HG02610 (cell line): ENCODE results near the gene ATP5PB.
A peak's percentile ranks its signal among the peaks of the same experiment; 100 is the strongest.

Experiments
- ATAC-seq: cut with Tn5 transposase; IDR thresholded peaks from one replicate; pipeline ENCODE4 v1.9.1; 2021; ENCODE audit warnings: mild to moderate bottlenecking, moderate library complexity; ENCODE audit not compliant: unreplicated experiment

Gene ATP5PB

DNA sequence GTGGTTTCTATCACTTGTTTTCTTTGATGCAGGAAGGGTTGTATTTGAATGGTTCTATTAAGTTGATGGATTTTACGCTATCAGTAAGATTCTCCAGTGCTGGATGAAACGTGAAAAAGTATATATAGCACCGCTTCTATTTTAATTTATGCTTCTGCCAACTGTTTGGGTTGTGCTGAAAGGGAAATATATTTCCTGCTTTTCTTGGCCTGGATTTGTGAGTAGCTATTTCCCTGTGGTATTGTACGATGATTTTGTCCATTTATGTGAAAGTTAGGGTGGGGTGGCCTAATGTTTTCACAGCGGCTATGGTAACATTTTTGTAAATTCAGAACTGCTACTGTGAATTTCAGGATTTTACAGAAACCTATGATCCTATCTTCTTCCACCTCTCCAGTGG is 24.8 kb downstream of the ATP5PB start:
- no peak for ATAC-seq

DNA sequence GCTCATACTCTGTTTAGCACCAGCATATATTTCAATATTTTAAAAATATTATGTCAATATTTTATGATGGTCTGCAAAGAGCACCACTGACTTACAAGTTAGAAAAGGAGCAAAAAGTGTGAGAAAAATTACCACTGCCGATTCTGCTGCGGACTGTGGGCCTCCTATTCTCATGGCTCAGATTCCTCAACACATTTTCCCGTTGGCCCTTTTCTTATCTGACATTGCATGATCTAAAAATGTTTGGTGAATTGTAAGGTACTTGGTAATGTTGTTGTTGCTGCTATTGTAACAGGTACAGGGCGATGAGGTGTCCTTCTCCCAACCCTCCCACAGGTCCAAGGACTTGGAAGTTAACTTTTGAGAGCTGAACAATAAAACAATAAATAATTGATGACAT is 25.3 kb downstream of the ATP5PB start:
- ATAC-seq = no peak

- no peak for ATAC-seq
These were observed 26.4 kb downstream of the ATP5PB start for GRCh38 chr1:111475701-111476100.

DNA sequence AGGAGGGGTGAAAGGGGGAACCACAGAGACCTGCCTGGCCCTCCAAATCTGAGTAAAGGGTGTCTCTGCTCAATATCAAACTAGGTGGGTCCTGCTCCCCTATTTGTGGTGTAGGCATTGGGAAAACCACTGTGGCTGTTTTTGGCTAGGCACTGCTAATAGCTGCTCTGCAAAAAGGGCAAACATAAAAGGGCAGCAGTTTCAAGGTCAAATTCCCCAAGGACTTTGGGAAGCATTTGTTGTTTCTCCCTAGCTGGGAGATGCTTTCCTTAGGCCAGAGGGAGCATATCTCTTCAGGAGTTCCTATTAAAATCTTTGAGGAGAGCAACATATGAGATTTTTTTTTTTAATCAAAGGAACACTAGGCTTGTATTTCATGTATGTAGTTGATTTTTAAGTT is 26.9 kb downstream of the ATP5PB start:
- ATAC-seq = no peak

- ATAC-seq = peak; percentile 66
These were observed 27.6 kb downstream of the ATP5PB start for GRCh38 chr1:111476761-111477309.

GRCh38 chr1:111480674-111481073 is 31.4 kb downstream of the ATP5PB start:
- no peak for ATAC-seq

DNA sequence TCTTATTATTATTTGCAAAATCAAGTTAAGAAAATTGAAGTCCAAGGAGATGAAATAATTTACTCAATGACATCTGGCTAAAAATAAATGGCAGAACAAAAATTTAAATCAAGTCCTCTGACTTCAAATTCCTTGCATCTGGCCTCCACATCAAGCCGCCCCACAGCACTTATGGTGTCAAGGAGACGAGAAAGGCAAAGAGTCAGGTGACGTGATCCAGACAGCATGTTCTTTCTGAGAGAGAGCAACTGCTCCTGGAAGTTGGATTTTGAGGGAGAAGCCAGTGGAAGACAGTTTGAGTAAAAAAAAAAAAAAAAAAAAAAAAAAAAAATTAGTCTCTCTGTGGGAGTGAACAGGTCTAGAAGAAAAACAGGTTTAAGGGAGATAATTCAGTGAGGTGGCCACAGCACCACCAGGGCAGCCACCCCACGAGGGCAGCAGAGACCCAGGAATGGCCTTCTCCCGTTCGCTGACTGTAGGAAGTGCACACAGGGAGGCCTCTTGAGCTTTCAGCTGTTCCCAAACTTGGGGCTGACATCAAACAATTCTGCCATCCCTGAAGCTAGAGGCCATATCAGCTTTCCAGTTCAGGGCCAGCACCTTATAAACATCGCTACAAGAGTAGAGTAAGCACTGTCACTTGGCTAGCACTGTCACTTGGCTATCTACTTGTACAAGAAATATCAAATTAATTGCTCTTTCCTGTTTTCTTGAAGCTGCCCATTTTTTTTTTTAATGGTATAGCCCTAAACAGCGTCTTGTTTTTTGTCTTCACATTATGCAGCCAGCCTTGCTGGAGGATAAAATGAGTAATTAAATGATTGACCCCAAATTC is 32.3 kb downstream of the ATP5PB start:
- peak; percentile 51 for ATAC-seq

DNA sequence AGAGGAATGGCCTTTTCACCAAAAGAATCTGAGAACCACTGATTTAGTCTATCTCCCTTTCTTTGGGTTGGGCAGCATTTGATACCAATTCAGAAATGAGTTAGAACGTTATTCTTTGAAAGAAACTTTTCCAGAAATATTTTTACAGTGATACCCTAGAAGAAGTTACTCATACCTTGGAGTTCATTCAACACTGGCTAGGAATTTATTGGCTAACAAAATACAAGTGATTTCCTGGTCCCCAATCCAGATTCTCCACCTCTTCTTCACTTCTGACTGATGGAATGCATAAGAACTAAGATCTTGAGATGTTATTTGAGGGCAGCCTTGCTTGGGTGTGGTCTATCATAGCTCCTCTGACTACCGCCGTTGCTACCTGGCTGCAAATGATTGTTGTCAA is 33.9 kb downstream of the ATP5PB start:
- no peak for ATAC-seq

DNA sequence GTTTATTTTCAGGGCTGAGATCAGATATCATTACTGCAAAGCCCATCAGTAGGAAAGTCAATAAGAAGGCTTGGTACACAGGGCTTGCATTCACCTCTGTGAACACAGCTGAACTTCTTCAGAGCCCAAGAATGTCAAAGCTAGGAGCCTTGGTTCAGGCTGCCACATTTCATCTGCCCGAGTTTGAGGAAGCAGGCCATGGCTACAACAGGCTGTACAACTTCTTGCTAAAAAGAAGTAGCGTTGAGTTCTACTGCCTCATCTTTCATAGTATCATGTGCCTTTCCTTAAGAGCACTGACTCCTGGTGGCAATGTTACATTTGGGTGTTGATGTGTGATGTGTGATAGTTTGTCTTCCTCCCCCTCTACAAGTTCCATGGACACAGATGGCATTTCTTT is 34.6 kb downstream of the ATP5PB start:
- no peak for ATAC-seq

DNA sequence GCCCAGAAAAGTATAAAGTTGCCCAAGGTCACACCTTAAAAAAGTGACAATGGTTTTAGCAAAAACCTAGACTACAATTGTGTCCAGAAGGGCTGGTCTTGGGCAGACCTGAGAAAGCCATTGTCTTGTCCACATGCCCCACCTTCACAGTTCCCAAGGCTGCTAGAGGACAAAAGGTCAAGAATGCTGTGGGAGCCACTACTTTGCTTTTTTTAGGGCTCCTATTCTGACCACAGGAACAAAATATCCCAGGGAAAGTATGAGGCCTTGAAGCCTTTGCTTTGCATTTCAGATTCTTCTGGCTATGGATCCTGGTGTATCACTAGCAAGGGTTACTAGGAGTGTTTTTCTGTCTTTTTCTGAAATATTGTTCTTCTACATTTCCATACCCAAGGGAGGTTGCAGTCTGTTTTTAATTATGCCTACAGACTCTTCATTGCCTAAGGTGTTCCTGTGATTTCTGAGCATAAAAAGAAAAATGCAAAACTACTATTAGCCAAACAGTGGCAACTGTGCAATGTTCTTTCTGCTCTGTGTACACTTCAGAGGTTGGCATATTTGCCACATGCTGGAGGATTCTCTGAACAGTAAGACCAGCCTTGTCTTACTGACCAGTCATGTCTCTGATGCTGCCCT is 35.2 kb downstream of the ATP5PB start:
- no peak for ATAC-seq

DNA sequence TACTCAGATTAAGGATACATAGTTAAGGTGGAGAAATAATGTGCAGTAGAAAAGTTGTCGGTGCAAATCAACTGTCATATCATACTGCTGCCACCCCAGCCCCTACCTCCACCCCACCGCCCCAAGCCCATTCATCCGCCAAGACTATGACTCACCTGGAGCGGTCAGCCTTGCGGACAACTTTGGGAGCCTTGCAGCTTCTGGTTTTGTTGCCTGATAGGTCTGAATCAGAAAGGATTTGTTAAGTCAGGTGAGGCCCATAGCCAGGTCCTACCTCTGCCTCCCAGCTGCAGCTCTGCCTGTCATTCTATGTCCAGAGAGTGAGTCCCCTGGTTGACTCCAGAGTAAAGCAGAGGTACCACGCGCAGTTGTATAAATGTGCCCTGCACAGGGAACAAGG is 37.2 kb downstream of the ATP5PB start:
- ATAC-seq = no peak

DNA sequence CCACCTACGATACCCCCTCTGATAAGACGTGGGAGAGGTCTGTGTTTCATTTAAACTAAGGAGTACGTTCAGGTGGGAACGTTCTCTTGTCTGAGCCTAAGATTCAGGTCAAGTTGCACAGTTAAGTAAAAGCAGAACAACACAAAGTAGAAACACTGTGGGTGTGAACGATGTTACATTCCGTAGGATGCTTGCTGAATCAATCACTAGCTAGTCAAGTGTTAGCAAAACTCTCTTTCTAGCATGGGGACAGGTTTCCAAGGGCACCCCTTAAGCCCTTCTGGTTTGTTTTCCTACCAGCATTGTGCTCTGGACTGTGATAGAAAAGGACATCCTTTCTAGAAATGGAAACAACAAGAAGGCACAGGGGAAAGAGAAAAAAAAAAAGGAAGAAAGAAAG is 37.9 kb downstream of the ATP5PB start:
- no peak for ATAC-seq

- ATAC-seq = no peak
These were observed 39.4 kb downstream of the ATP5PB start for GRCh38 chr1:111488669-111489068.

DNA sequence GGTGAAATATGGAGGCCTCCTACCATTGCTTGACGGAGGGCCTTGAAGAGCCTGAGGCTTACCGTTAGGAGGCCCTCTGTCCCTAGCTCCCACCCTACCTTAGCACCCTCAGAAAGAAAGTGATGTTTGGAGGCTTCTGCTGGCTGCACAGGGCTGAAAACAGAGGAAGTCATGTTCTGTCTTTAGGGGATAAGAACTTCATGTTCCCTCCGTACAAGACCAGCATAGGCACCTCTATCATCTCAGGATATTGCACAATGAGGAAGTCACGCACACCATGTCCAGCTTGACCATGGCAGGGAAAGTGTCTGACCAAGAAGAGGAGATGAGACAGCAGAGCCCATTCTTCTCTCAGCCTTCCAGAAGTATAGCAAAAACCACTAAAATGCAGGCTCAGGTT is 40.3 kb downstream of the ATP5PB start:
- no peak for ATAC-seq

- no peak for ATAC-seq
These were observed 41.0 kb downstream of the ATP5PB start for GRCh38 chr1:111490220-111490619.

- no peak for ATAC-seq
These were observed 41.8 kb downstream of the ATP5PB start for GRCh38 chr1:111491070-111491469.

- no peak for ATAC-seq
These were observed 47.1 kb downstream of the ATP5PB start for GRCh38 chr1:111496398-111496797.

- ATAC-seq = no peak
These were observed 48.3 kb downstream of the ATP5PB start for GRCh38 chr1:111497592-111497991.

DNA sequence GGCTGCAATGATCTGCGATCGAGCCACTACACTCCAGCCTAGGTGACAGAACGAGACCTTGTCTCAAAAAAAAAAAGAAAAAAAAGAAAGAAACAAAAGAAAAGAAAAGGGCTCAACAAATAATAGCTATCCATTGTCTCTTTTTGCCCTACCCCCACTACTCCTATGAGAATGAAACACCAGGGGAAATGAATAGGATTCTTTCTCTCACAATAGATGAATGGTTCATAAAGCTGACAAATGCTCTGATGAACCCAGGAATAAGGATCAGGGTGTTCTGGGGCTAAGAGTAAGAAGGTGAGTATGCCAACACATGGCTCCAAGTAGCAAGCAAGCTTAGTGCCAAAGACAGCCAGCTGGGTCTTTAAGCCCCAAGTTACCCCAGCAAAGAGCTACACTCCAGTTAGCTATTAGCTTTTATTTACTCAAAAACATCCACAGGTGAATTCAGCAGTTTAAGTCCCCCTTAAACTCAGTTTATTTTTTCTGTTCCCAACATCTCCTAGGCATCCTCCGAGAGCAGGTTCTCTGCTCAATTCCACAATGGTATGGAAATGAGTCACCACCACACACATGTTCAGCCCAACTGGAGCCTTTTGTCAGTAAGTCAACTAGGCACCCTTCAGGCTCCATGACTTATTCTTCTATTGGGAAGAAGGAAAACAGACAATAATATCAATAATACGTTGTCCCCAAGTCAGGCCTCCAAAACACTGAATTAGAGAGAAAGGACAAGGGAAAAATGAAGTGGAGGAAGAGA is 49.9 kb downstream of the ATP5PB start:
- ATAC-seq = no peak

DNA sequence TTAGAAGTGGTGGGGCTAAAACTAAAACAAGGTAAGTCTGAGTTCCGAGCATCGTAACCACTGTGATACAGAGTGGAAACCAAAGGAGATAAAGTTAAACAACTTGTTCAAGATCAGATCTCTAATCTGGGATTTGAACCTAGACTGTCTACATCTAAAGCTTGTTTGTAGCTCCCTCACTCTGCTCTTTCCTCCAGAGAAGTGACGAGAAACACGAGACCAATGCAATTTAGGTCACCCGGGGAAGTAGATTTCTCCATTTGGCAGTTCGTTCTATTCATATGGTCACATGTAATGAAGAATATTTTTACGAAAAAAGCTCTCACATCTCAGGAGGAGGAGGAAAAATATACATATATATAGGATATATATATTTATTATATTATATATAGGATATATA is 52.4 kb downstream of the ATP5PB start:
- no peak for ATAC-seq

DNA sequence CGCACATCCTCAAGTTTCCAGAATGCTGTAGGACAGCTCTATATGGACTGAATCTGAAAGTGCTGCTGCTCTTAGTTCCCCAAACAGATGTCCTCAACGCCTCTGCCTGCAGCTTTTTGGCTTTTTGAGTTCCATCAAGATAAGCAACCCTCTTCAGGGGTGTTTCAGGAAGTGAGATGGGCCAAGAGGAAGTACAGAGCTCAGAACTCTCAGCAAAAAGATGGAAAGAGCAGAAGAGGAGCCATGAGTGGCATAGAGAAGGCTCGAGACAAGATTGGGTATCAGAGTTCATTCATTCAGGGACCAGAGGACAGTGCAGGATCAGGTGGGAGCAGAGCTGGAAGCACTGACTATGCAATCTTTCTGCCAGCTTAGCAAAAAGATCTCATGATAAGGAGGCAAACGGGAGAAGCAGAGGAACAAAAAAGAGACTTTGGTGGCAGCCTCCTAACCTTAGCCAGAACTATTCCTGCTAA is 54.4 kb downstream of the ATP5PB start, which contains the start of the genes ADORA3 and TMIGD3:
Gene ADORA3, minus strand, starts transcription at position 49 of the 476 bp plus-strand sequence. CDS start 279 bp downstream, outside the sequence.
Gene TMIGD3, minus strand, starts transcription at position 49 of the 476 bp plus-strand sequence. CDS start 279 bp downstream, outside the sequence.
- no peak for ATAC-seq
